Stimulated activated CD8-positive, alpha-beta memory T cell treated with anti-CD3 and anti-CD28 coated beads, Interleukin-7, amount 100 ng/mL, for 4 hours (primary cell): ENCODE data around the gene PCSK1.
"Not testable (repeated sequence)": the region's sequence is repeated elsewhere in the genome, so short reads cannot be mapped to it uniquely, and the experiment has no call there.

Experiments
- DNase-seq, 2 donors: peaks; one replicate each; pipeline ENCODE4 v3.0.0-alpha.2; 2020; ENCODE audit warnings: low read depth in 2 of 2

Gene PCSK1

DNA sequence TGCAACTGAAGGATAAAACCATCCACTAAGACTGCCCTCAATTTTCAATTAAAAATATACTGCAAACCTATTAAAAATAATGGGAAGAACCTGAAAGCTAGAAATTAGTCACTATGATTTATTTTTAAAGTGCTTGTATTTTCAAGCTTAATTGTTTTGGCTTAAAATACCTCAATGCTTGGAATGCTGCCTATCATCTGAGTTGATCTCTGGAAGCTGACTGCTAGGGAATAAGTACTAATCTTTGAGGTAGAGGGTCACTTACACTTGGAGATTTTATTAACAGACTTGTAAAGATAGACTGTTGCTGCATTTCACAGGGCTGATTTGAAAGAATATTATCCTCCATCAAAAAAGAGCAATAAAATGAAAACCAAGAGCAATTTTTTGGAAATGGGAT lies 6.2 kb downstream of the PCSK1 start:
- DNase-seq: no peak

GRCh38 chr5:96425443-96425842 lies 7.6 kb downstream of the PCSK1 start:
- DNase-seq: no peak

- DNase-seq: no peak
These were observed 17.2 kb downstream of the PCSK1 start for GRCh38 chr5:96415897-96416296.

GRCh38 chr5:96412868-96413449 lies 20.1 kb downstream of the PCSK1 start:
- no peak for DNase-seq

- no peak for DNase-seq
These were observed 23.0 kb downstream of the PCSK1 start for GRCh38 chr5:96410013-96410412.

GRCh38 chr5:96408841-96409538 lies 24.1 kb downstream of the PCSK1 start:
- no peak for DNase-seq

DNA sequence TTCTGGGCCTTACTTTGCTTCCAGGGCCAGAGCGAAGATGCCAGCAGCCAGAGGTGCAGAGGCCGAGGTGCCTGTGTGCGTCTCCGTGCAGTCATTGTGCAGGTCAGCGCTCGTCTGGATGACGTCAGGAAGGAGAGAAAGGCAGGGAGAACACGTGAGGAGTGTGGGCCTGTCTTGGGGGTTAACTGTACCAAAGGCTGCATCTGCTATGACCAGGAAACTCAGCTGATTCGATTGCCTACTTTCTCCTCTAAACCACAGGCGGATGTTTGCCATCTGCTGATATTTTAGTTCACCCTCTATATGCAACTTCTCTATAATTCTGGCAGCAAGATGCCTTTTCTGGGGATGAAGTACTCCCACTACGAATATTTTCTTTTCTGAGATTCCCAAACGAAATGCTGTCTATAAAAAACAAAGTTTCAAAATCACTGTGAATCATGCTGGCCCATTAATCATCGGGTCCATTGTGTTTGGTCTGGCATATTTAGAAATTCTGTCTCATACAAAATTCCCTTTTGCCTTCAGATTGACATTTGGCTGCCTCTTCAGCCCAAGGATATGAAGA lies 24.8 kb downstream of the PCSK1 start:
- DNase-seq: no peak

DNA sequence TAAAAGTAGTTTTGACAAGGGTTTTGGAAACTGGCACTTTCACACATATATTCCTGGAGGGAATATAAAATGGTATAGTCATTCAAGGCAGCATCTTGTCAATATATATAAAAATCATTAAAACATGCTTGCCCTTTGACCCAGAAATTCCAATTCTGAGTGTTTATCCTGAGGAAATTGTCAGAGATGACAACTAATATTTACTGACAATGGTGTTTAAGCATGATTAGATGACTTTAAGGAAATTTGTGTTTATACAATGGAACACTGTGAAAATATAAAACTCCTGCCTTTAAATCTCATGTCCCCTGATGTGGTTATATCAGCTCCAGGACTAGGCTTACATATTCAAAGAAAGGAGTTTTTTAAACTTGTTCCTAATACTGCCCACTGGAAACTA lies 25.6 kb downstream of the PCSK1 start:
- DNase-seq: no peak

DNA sequence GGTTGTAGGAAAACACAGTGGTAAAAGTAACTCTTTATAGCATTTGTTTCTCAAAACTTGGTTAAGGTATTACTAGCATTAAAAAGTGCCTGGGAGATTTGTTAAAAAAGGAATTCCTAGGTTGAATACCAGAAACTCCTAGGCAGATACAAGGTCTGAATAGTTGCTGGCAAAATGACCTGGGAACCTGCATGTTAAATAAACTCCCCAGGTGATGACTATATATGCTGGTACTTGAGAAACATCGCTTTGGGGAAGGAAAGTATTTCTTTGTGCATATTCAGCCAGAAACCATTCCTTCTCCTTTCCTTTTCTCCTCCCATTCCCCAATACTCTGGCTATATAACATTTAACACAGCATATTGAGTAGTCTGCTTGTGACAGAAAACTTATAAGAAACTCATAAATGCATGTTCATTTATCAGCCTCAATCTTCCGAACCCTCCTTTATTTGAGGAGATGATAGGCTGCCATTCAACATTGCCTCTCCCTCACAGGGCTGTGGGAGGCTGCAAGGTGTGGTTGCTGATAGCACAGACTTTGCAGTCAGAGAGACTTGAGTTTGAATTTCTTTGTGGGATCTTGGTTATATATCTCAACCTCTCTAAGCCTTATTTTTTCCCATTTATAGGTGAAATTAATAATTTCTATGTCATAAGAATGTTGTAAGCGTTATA lies 28.7 kb downstream of the PCSK1 start:
- no peak for DNase-seq

DNA sequence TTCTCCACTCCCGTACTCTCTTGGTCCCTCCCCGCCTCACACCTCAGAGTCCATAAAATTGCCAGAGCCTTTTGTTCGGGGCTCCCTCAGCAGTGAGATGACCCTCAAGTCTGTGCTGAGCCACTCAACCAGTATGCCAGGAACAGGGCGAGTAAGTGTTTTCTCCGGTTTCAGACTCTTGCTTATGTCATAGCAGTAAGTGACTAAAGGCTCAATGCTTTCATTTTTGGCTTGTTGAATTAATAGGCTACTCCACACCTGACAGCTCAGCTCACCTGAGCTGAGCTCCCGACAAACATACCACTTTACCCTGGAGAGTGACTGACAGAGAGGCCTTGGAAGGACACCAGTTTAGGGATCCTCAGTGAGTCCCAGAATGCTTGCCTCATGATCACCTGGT lies 30.5 kb downstream of the PCSK1 start:
- no peak for DNase-seq

DNA sequence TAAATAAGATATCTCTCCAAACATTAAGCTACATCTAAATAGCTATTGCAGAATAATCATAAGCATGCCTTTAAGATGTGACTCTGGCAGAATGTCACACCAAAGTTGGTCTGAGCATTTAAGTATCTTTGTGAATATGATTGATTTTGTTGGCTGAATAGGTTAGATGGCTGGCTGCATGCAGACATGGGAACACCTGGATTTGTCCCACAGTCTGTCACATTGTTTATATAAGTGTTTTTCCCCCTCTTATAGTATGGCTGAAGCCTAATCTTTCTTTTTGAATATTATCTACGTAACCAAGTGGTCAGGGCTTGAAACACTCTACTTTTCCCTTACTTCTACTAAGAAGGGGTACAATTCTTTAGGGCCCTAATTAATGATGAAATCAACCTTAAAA lies 36.2 kb downstream of the PCSK1 start:
- no peak for DNase-seq

- DNase-seq: not testable (repeated sequence)
These were observed 37.8 kb downstream of the PCSK1 start for GRCh38 chr5:96395295-96395694.

DNA sequence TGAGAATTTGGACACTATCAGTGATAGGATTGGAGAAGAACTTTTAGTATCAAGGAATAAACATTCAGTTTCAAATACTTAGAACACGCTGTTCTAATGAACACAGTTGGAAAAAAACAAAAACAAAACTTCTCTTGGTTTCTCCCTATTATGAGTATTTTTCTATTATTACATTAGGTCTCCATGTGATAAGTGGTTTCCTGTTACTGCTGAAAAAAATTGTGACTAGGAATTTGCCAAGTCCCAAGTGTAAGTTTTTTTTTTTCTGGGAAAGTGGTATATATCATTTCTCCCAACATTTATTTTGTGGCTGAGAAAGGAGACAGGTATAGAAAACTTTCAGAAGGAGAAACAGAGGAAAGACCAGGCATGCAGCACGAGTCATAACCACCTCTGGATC lies 41.1 kb downstream of the PCSK1 start:
- no peak for DNase-seq

- DNase-seq: no peak
These were observed 44.9 kb downstream of the PCSK1 start for GRCh38 chr5:96388176-96388575.

DNA sequence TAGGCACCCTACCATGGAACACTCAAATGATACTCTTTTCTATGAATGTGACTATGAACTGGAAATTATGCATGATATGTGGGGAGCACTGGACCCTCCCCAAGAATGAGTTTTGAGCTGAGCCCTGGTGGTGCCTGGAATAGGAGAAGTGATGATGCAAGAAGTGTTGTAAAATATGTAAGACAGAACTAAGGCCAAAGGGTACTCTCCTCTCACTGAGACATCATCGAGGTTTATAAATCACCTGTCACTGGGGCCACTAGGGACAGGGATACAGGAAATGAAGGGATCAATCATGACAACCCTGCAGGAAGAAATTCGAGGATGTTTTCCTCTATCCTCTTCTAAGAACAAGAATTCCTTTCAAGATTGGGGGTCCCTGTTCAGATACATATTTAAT lies 45.4 kb downstream of the PCSK1 start:
- DNase-seq: no peak

GRCh38 chr5:96385538-96385937 lies 47.5 kb downstream of the PCSK1 start:
- DNase-seq: no peak

GRCh38 chr5:96384353-96384752 lies 48.7 kb downstream of the PCSK1 start:
- no peak for DNase-seq

DNA sequence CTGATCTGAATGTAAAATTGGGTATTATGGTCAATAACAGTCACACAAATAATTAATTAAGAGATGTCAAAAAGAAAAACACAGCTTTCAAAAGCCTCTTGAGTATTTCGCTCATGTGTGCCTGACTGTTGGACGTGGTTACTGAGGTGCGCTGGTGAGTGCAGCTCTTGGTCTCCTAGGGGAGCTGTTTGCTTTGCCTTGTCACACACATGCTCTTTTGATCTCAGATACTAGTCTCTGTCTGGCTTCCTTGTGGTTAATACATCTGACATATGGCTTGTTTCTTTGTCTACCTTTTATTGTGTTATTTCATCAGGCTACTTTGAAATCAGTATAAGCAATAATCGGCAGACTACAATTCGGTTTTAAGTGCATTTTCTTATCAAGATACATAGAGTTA lies 51.5 kb downstream of the PCSK1 start:
- DNase-seq: no peak

DNA sequence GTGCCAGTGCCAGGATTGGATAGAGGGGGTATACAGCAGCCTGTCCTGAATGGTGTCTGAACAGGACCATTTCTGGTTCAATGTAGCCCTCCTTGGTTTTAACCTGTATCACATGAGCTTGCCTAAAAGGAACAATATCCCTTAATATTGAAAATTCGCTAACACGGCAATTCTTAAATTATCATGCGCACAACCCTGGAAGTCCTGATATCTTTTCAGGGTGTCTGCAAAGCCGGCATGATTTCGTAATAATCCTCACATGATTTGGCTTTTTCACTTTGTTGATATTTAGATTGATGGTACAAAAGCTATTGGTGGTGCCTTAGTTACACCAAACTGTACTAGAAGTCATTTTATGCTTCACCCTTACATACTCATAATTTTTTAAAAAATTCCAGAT lies 53.2 kb downstream of the PCSK1 start:
- no peak for DNase-seq

DNA sequence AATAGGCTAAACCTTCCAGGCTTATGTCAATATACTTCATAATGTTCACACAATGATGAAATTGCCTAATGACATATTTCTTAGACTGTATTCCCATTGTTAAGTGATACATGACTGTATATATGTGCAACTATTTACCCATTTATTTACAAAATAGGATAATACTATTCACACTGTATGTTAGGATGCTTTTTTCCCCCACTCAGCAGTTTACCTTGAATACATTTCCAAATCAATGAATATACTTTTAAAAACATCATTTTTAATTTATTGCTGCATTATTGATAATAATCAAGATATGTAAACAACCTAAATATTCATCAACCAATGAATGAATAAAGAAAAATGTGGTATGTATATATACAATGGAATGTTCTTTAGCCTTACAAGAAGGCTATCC lies 55.5 kb downstream of the PCSK1 start:
- no peak for DNase-seq

GRCh38 chr5:96377167-96377566 lies 55.9 kb downstream of the PCSK1 start:
- no peak for DNase-seq

- DNase-seq: no peak
These were observed 58.4 kb downstream of the PCSK1 start for GRCh38 chr5:96374653-96375052.

GRCh38 chr5:96373381-96373733 lies 59.7 kb downstream of the PCSK1 start:
- no peak for DNase-seq
